Measurements from ENCODE around the gene PAPPA. TPM values are rescaled to one million over a fixed set of nuclear protein-coding genes. Genes with fewer than 3 reads are reported as not detected.
A peak's percentile ranks its signal among the peaks of the same experiment; 100 is the strongest.

PAPPA gene
- total RNA-seq, 4 donors from 2014 or later, result 2.1 to 5.0 (median 3.7) TPM

DNA sequence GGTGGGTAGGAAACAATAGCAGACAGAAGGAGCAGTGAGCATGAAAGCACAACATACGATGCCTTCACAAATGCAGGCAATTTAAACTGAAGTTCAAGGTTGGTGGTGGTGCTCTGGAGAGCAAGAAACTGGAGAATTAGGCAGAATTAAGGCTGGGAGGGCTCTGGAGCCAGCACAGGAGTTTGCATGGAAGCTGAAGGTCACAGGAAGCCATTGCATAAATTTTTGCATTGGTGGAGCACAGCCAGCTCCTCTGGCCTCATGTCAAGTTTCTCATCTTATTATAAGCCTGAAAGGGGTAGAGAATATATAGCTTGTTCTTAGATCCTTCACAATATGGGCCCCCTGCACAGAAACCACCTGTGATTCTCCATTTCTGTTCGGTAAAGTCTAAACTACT lies 207.4 kb downstream of the PAPPA start:
- H3K27me3 ChIP-seq, result no peaks in the 10 kb centered on the region
- 90% methylated on average over 2 of the region's 2 CpGs for WGBS
- H3K4me1 ChIP-seq, result peaks cover 11 to 18% (median 16%) of the 10 kb centered on the region in 4 donors
- H3K4me3 ChIP-seq, result no peak overlapping the region
- TF ChIP-seq EP300 (IDR thresholded peaks at IDR 0.05) (no peak), POLR2AphosphoS5 (IDR thresholded peaks at IDR 0.05) (no peak)
- TF ChIP-seq, protein P1, sequence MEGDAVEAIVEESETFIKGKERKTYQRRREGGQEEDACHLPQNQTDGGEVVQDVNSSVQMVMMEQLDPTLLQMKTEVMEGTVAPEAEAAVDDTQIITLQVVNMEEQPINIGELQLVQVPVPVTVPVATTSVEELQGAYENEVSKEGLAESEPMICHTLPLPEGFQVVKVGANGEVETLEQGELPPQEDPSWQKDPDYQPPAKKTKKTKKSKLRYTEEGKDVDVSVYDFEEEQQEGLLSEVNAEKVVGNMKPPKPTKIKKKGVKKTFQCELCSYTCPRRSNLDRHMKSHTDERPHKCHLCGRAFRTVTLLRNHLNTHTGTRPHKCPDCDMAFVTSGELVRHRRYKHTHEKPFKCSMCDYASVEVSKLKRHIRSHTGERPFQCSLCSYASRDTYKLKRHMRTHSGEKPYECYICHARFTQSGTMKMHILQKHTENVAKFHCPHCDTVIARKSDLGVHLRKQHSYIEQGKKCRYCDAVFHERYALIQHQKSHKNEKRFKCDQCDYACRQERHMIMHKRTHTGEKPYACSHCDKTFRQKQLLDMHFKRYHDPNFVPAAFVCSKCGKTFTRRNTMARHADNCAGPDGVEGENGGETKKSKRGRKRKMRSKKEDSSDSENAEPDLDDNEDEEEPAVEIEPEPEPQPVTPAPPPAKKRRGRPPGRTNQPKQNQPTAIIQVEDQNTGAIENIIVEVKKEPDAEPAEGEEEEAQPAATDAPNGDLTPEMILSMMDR (IDR thresholded peaks at IDR 0.05), result no peak
- no peak overlapping the region for H3K27ac ChIP-seq (replicated peaks in 1 of 4)
- intact Hi-C loops (cut with DNase I), result no loop called here
- H3K36me3 ChIP-seq, result no peaks in the 10 kb centered on the region
- DNase-seq (ENCODE audit: extremely low spot score), result no peak
- no peaks in the 10 kb centered on the region for H3K9me3 ChIP-seq

DNA sequence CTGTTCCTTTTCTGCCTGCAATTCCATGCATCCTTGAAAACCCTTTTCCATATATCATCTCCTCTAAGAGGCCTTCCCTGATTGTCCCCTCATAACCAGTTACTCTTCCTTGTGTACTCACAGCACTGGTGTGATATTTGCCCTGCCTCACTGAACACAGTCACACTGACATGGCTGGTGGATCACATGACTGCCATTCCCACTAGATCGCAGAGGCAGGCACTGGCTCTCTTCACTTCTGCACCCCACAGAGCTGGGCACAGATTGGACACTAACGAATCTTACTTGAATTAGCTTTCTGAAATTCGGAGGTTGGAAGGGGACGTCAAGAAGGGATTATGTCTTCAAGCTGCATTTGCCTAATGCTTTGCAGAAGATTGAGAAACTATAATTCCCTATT lies 208.0 kb downstream of the PAPPA start:
- intact Hi-C loops (cut with DNase I), result no loop called here
- WGBS, result 79% methylated on average over 4 of the region's 4 CpGs
- Histone ChIP-seq H3K27ac (replicated peaks in 1 of 4) (no peak overlapping the region), H3K4me3 (no peak overlapping the region), H3K27me3 (no peaks in the 10 kb centered on the region), H3K36me3 (no peaks in the 10 kb centered on the region), H3K9me3 (no peaks in the 10 kb centered on the region), H3K4me1 (peaks cover 10 to 17% (median 14%) of the 10 kb centered on the region in 4 donors)
- TF ChIP-seq EP300 (IDR thresholded peaks at IDR 0.05) (no peak), POLR2AphosphoS5 (IDR thresholded peaks at IDR 0.05) (no peak), POLR2A (IDR thresholded peaks at IDR 0.05; ENCODE audit: low read depth) (no peak)
- TF ChIP-seq, protein P1 (IDR thresholded peaks at IDR 0.05), result no peak
- no peak for DNase-seq (ENCODE audit: extremely low spot score)

DNA sequence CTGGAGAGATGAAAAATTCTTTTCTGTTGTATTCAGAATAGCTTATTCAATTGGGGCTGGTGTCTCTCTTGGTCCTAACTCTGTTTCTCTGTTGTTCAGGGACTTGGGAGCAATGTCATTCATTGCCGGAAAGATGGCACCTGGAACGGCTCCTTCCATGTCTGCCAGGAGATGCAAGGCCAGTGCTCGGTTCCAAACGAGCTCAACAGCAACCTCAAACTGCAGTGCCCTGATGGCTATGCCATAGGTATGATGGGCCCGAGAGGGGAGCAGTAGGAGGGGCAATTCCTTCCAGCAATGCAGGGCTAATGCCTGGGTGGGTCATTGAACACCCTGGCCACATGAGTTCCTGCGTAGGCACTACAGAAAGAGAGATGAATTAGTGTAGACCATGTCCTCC lies 208.9 kb downstream of the PAPPA start:
- 86% methylated on average over 6 of the region's 6 CpGs for WGBS
- H3K4me3 ChIP-seq, result no peak overlapping the region
- intact Hi-C loops (cut with DNase I), result no loop called here

DNA sequence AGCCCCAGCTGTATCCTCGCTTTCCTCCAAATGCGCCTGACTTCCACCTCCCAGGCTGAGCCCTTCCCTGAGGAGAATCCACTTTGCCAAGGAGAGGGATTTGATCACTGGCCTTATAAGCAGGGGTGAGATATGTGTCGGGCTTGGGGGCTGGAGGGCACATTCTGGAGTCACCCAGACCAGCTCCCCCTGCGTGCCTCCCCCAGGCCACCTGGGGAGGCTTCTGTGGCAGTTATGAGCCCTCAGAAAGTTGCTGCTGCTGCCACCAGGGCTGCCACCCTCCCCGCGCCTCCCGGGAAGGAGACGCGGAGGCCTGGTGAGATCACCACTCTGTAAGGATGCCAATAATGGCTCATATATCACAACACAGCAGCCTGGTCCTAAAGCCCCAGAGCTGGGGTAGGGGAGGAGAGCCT lies 211.5 kb downstream of the PAPPA start:
- DNase-seq (ENCODE audit: extremely low spot score), result no peak
- no peaks in the 10 kb centered on the region for H3K27me3 ChIP-seq
- H3K4me3 ChIP-seq, result peak overlapping the region; percentile 8 to 32 (median 16)
- no peaks in the 10 kb centered on the region for H3K36me3 ChIP-seq
- H3K27ac ChIP-seq (replicated peaks in 1 of 4), result peak overlapping the region in 2 of 4 donors; percentile 44 to 60
- peaks cover 10 to 18% (median 14%) of the 10 kb centered on the region in 4 donors for H3K4me1 ChIP-seq
- 15% methylated on average over 8 of the region's 9 CpGs for WGBS
- H3K9me3 ChIP-seq, result no peaks in the 10 kb centered on the region
- intact Hi-C loops (cut with DNase I), result no loop called here
- TF ChIP-seq POLR2AphosphoS5 (IDR thresholded peaks at IDR 0.05), result peak in 1 of 2 donors; percentile 18
- TF ChIP-seq EP300 (IDR thresholded peaks at IDR 0.05), result no peak
- no peak for TF ChIP-seq POLR2A (IDR thresholded peaks at IDR 0.05; ENCODE audit: low read depth)
- TF ChIP-seq, protein P1 (IDR thresholded peaks at IDR 0.05), result peak in 1 of 3 experiments; percentile 13

More for the DNA sequence above, 208.9 kb downstream of the PAPPA start:
- no peaks in the 10 kb centered on the region for H3K9me3 ChIP-seq
- DNase-seq (ENCODE audit: extremely low spot score), result no peak
- H3K27me3 ChIP-seq, result no peaks in the 10 kb centered on the region
- no peak overlapping the region for H3K27ac ChIP-seq (replicated peaks in 1 of 4)
- TF ChIP-seq, protein P1 (IDR thresholded peaks at IDR 0.05), result no peak
- TF ChIP-seq POLR2AphosphoS5 (IDR thresholded peaks at IDR 0.05) (no peak), POLR2A (IDR thresholded peaks at IDR 0.05; ENCODE audit: low read depth) (no peak), EP300 (IDR thresholded peaks at IDR 0.05) (no peak)
- no peaks in the 10 kb centered on the region for H3K36me3 ChIP-seq
- H3K4me1 ChIP-seq, result peaks cover 10 to 17% (median 14%) of the 10 kb centered on the region in 4 donors

DNA sequence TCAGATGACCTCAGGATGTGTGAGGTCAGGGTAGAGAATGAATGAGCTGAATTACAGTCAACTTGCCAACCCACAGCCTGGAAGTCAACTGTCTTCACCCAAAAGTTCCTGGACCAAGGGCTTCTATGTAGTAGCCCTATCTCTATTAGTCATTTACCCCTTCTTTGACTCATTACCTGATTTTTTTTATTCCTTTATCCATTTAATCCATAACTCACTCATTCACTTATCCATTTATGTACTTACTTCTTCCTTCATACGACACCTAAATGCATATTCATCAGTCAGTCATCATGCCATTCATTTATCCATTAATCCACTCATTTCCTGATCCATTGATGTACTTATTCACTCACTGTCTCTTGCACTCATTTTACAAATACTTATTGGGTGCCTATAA lies 212.7 kb downstream of the PAPPA start:
- no peak overlapping the region for H3K27ac ChIP-seq (replicated peaks in 1 of 4)

More for the DNA sequence above, 212.7 kb downstream of the PAPPA start:
- intact Hi-C loops (cut with DNase I), result no loop called here
- Histone ChIP-seq H3K4me3 (no peak overlapping the region), H3K4me1 (peaks cover 10 to 16% (median 14%) of the 10 kb centered on the region in 4 donors), H3K27me3 (no peaks in the 10 kb centered on the region), H3K9me3 (no peaks in the 10 kb centered on the region), H3K36me3 (no peaks in the 10 kb centered on the region)
- 96% methylated on average over 1 of the region's 1 CpG for WGBS
- no peak for DNase-seq (ENCODE audit: extremely low spot score)
- TF ChIP-seq POLR2AphosphoS5 (IDR thresholded peaks at IDR 0.05) (no peak), EP300 (IDR thresholded peaks at IDR 0.05) (no peak), POLR2A (IDR thresholded peaks at IDR 0.05; ENCODE audit: low read depth) (no peak)
- TF ChIP-seq, protein P1 (IDR thresholded peaks at IDR 0.05), result no peak

Measured in esophagus muscularis mucosa (tissue), 4 donors.